ENCODE measurements around the gene PSMA5. TPM values are rescaled to one million over a fixed set of nuclear protein-coding genes. Genes with fewer than 3 reads are reported as not detected.

Gene PSMA5
- total RNA-seq, 4 donors from 2014 or later: 63.5 to 82.5 (median 78.2) TPM

DNA sequence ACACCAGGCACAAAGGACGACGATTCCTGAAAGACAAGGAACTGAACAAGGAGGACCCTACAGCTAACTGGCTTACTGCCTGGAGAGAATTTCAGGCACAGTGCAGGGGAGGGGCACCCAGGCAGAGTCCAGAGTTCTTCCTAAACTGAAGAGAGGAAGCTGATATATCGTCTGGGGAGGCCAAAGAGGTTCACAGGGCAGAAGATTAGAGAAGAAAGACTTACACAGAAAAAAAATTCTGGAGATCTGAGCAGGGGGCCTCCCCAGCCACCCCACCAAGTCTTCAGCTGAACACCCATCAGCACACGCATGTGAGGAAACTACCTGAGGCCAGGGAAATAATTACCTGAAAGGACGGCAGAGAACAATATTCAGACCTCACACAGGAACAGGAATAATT, 53.1 kb downstream of the PSMA5 start:
- intact Hi-C loops (cut with DNase I; ENCODE audit: low total_unique reads): no loop called here
- peaks cover 67 to 70% of the 10 kb centered on the region in 2 donors for H3K4me1 ChIP-seq
- no peak for ATAC-seq

DNA sequence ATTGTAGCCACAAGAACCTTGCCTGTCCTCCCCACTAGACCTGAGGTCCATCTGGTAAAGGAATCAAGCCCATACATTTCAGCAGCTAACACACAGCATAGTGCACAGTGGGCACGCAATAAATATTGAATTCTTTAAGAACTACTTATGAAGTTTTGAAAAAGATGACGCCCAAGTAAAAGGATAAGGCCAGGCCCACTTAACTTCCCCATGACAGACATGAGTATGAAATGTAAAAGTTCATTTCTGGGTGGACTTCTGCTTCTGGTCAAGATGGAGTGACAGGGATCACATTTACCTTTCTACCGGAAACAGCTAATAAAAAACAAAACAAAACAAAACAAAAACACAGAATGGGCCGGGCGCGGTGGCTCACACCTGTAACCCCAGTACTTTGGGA, 54.0 kb downstream of the PSMA5 start:
- Histone ChIP-seq H3K9me3 (no peaks in the 10 kb centered on the region), H3K27ac (peak overlapping the region; percentile 92 to 97 (median 93)), H3K36me3 (peaks cover 0 to 14% of the 10 kb centered on the region in 2 donors), H3K27me3 (no peaks in the 10 kb centered on the region), H3K4me3 (peak overlapping the region in 2 of 4 donors; percentile 39 to 45), H3K4me1 (peaks cover 60 to 62% of the 10 kb centered on the region in 2 donors)
- TF ChIP-seq, protein P1, sequence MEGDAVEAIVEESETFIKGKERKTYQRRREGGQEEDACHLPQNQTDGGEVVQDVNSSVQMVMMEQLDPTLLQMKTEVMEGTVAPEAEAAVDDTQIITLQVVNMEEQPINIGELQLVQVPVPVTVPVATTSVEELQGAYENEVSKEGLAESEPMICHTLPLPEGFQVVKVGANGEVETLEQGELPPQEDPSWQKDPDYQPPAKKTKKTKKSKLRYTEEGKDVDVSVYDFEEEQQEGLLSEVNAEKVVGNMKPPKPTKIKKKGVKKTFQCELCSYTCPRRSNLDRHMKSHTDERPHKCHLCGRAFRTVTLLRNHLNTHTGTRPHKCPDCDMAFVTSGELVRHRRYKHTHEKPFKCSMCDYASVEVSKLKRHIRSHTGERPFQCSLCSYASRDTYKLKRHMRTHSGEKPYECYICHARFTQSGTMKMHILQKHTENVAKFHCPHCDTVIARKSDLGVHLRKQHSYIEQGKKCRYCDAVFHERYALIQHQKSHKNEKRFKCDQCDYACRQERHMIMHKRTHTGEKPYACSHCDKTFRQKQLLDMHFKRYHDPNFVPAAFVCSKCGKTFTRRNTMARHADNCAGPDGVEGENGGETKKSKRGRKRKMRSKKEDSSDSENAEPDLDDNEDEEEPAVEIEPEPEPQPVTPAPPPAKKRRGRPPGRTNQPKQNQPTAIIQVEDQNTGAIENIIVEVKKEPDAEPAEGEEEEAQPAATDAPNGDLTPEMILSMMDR (IDR thresholded peaks at IDR 0.05 in 4 of 5, conservative IDR thresholded peaks at IDR 0.05 in 1 of 5): no peak
- TF ChIP-seq POLR2A (IDR thresholded peaks at IDR 0.05): no peak
- ATAC-seq (no peak), DNase-seq (no peak)
- intact Hi-C loops (cut with DNase I; ENCODE audit: low total_unique reads) (no loop called here), in situ Hi-C loops (cut with MboI; ENCODE audit: low sequenced_read_pairs in 4 of 4) (no loop called here)

More for the DNA sequence above, 53.1 kb downstream of the PSMA5 start:
- no peak for DNase-seq
- Histone ChIP-seq H3K9me3 (no peaks in the 10 kb centered on the region), H3K27me3 (no peaks in the 10 kb centered on the region), H3K27ac (peak overlapping the region; percentile 92 to 97 (median 93)), H3K4me3 (no peak overlapping the region), H3K36me3 (peaks cover 0 to 6% of the 10 kb centered on the region in 2 donors)
- in situ Hi-C loops (cut with MboI; ENCODE audit: low sequenced_read_pairs in 4 of 4): no loop called here
- TF ChIP-seq, protein P1 (IDR thresholded peaks at IDR 0.05 in 4 of 5, conservative IDR thresholded peaks at IDR 0.05 in 1 of 5): no peak
- no peak for TF ChIP-seq POLR2A (IDR thresholded peaks at IDR 0.05)

DNA sequence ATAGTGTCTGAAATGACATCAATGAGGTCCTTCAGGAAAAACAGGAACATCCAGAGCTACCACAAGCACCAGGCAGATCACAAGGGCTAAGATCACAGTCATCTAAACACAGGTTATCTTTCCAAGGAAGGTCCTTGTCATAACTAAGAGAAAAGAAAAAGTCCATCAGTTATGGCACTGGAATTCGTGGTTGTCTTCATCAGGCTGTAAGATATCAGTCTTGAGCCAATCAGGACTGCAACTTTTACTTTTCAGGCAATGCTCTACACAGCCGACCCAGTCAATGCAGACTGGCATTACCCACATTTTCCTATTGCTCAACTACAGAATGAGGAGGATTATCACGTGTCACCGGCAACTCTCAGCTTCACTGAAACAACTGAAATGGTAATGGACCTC, 54.9 kb downstream of the PSMA5 start:
- DNase-seq: peak; percentile 62 to 73
- peak overlapping the region; percentile 18 to 45 (median 32) for H3K4me3 ChIP-seq
- ATAC-seq: peak; percentile 84 to 86
- in situ Hi-C loops (cut with MboI; ENCODE audit: low sequenced_read_pairs in 4 of 4) (no loop called here), intact Hi-C loops (cut with DNase I; ENCODE audit: low total_unique reads) (loop anchor here (2.0 kb wide), 1 partner anchor 21 kb away; no protein-coding TSS in a partner anchor)
- peak overlapping the region; percentile 92 to 97 (median 93) for H3K27ac ChIP-seq
- peaks cover 52 to 56% of the 10 kb centered on the region in 2 donors for H3K4me1 ChIP-seq
- H3K27me3 ChIP-seq: no peaks in the 10 kb centered on the region
- peaks cover 0 to 23% of the 10 kb centered on the region in 2 donors for H3K36me3 ChIP-seq
- TF ChIP-seq POLR2A (IDR thresholded peaks at IDR 0.05): peak; percentile 12 to 45
- TF ChIP-seq, protein P1 (IDR thresholded peaks at IDR 0.05 in 4 of 5, conservative IDR thresholded peaks at IDR 0.05 in 1 of 5): no peak
- H3K9me3 ChIP-seq: no peaks in the 10 kb centered on the region

DNA sequence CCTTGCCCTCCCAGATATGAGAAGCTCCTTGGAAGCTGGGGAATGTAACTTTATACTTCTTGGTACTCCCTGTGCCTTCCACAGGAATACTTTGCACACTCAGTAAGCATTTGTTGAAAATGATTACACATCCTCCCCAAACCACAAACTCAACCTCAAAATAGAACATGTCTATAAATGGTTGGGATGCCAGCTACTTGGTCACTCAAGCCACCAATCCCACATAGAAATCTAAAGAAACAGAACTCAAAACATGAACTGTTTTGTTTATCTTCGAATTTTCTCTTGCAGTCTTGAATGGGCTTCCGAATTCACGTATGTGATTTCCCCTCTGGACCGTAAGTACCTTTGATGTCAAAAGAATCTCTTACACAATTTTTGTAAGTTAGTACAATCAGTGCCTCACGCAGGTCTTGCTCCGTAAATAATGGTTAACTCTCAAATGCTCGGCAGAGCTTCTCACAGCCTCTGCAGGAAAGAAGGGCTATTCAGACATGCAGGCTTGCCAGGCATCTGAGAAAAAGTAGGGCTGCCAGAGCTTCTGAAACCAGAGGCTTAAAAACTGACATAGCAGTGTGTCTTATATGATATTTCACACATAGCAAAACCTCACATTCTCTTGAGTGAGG, 55.4 kb downstream of the PSMA5 start:
- in situ Hi-C loops (cut with MboI; ENCODE audit: low sequenced_read_pairs in 4 of 4) (no loop called here), intact Hi-C loops (cut with DNase I; ENCODE audit: low total_unique reads) (loop anchor here (2.0 kb wide), 1 partner anchor 22 kb away; no protein-coding TSS in a partner anchor)
- peak overlapping the region; percentile 92 to 97 (median 93) for H3K27ac ChIP-seq
- peak in 1 of 2 donors; percentile 48 for TF ChIP-seq POLR2A (IDR thresholded peaks at IDR 0.05)
- TF ChIP-seq, protein P1 (IDR thresholded peaks at IDR 0.05 in 4 of 5, conservative IDR thresholded peaks at IDR 0.05 in 1 of 5): no peak
- ATAC-seq (peak; percentile 85), DNase-seq (peak; percentile 31 to 37)
- peak overlapping the region; percentile 18 to 45 (median 32) for H3K4me3 ChIP-seq
- peaks cover 0 to 28% of the 10 kb centered on the region in 2 donors for H3K36me3 ChIP-seq
- peaks cover 53 to 56% of the 10 kb centered on the region in 2 donors for H3K4me1 ChIP-seq
- no peaks in the 10 kb centered on the region for H3K9me3 ChIP-seq
- H3K27me3 ChIP-seq: no peaks in the 10 kb centered on the region

Data from gastrocnemius medialis (tissue), 4 donors.